HL-60/S4 treated with phorbol 12-myristate 13-acetate at 8.2 ng/mL for 4 days and 3 days (cell line): ENCODE results near the gene HEMGN.
"Not testable (repeated sequence)": the region's sequence is repeated elsewhere in the genome, so short reads cannot be mapped to it uniquely, and the experiment has no call there.

ENCODE experiments used
- in situ Hi-C: fragments of 300-500 bp; cut with MboI; formaldehyde crosslinking; loops from 2 replicates; pipeline ENCODE4 v1.15.0; 2022; ENCODE audit warnings: low sequenced_read_pairs

The HEMGN gene, protein sequence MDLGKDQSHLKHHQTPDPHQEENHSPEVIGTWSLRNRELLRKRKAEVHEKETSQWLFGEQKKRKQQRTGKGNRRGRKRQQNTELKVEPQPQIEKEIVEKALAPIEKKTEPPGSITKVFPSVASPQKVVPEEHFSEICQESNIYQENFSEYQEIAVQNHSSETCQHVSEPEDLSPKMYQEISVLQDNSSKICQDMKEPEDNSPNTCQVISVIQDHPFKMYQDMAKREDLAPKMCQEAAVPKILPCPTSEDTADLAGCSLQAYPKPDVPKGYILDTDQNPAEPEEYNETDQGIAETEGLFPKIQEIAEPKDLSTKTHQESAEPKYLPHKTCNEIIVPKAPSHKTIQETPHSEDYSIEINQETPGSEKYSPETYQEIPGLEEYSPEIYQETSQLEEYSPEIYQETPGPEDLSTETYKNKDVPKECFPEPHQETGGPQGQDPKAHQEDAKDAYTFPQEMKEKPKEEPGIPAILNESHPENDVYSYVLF

DNA sequence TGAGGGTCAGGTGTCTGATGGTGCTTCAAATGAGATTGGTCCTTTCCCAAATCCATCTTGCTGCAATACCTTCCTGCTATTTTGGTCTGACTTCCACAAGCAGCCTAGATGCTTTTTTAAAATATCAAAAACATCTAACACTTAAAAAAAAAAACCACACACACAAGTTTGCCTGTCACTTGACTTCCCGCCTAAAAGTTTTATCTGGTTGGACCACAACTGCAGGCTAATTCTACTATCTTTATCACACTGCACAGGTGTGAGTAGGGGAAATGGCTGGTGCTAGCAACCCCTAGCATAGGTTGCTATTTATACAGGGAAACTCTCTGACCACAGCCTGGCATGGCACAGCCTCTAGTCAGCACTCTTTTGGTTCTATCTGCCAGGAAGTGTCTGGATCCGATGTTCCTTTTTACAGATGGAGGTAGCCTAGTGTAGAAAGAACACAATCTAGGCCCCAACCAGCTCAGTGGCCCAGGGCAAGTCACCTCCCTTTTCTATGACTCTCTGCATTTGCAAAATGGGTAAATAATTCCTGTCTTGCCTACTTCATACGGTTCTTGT, at the start of gene HEMGN:
Gene HEMGN, minus strand, starts transcription at position 92 of the 564 bp plus-strand sequence. Its CDS starts 36 bp downstream, at position 56.
- in situ Hi-C loops: no loop called here

DNA sequence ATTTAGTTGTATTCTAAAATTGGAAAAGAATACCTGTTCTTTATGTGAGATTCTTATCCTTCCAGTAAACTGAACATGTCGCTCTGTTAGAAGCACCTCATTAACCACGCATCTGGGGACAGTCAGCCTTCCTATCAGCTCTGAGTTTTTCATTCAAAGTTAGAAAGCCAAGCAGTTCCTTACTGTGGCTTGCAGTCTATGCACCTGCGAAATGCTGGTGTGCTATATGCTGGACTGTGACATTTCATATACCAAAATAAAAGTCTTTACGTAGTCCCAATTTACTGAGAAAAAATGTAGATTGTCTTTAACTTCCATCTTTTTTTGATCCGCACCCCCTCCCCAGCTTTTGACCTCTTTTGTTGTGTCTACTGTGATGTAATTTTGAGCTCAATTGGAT, 49.5 kb upstream of the HEMGN start:
- in situ Hi-C loops: no loop called here

DNA sequence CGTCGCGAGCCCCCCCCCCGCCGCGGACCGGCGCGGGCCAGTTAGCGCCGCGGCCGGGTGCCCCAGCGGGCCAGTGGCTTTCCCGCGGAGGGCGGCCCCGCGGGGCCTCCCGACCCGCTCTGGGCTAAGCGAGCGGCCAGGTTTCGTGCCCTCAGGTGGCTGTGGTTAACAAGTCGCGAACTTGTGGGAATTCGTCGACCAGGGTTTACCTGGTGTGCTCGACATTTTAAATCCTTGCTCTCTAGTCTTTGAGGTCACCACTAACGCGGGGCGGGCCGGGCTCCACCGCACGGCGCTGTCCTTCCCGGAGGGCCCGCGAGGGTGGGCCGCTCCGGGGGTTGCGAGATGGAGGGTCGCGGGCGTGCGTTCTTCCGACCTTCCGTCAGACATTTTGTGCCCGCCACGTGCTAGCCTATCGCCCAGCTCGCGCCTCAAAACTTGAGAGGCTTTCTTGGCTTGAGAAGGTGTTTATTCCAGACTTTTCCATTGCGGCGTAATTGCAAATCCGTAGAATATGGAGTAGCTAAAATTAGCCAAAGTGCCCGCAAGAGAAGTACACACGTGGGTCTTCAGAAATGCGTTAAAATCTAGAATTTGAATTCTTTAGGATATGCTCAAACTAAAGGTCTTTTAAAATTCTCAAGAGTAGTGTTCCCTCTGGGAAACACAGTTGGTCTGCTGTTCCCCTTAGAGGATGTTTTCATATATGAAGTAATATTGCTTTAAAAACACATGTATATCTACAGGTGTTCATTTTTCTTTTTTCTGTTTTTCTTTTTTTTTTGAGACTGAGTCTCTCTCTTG, 47.3 kb upstream of the HEMGN start:
- in situ Hi-C loops: no loop called here

DNA sequence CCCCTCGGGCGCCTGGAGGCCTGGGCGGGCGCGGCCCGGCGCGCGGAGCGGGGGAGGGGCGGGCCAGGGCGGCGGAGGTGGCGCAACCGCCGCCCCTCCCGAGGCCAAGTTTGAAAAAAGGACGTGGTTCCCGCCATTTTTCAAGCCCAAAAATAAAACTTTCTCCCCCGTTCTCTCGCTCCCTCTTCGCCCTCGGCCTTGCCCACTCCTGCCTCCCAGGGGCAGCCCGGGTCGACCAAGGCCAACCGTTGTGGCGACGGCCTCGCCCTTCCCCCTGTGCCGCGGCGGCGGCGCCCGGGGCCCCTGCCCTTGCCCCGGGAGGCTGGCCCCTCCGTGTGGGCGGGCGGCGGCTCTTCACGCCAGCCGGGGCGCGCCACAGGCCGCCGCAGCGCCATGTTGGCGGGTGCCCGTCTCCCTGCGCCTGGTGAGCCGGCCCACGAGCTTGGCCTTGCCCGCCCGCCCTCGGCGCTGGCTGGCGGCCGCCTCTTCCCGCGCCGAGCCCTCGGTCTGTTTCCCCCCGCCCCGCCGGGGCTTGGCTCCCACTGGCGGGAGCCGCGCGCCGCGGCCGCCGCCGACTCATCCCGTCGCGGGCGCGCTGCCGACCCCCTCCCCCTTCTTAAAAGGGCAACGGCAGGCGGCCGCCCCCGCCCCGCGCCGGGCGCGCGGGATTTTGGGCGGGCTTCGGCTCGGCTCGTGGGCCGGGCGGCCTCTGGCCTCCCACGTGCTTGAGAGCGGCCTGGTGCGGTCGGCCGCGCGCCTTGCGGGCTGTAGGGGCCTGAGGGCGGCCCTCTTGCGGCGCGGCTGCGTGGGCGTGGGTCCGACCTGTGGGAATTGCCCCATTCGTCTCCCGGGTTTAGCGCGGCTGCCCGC, 46.5 kb upstream of the HEMGN start:
- in situ Hi-C loops: no loop called here

DNA sequence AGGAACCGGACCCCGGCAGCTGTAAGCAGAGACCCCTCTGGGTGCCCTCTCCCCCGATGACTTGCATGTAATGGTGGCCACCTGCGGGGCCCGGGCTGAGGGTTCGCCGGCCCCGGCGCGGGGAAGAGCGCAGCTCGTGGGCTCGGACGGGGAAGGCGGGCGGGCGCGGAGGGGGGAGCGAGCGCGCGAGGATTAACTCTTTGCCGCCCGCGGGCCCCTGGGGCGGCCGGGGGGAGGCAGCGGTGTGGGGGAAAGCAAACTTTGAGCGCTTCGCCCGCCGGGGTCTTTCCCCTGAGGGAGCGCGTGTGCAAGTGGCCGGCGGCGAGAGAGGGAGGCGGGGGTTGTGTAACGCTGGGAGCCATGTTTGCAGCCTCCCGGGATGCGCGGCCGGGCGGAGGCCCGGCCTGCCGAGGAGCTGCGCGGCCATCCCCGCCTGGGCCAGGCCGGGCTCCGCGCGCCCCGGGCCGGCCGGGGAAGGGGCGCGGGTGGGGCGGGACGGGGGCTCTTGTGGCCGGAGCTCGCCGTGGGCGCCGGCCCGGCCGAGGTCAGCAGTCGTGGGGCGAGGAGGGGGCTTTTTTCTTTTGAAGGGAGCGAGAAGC, 45.7 kb upstream of the HEMGN start:
- in situ Hi-C loops: no loop called here

DNA sequence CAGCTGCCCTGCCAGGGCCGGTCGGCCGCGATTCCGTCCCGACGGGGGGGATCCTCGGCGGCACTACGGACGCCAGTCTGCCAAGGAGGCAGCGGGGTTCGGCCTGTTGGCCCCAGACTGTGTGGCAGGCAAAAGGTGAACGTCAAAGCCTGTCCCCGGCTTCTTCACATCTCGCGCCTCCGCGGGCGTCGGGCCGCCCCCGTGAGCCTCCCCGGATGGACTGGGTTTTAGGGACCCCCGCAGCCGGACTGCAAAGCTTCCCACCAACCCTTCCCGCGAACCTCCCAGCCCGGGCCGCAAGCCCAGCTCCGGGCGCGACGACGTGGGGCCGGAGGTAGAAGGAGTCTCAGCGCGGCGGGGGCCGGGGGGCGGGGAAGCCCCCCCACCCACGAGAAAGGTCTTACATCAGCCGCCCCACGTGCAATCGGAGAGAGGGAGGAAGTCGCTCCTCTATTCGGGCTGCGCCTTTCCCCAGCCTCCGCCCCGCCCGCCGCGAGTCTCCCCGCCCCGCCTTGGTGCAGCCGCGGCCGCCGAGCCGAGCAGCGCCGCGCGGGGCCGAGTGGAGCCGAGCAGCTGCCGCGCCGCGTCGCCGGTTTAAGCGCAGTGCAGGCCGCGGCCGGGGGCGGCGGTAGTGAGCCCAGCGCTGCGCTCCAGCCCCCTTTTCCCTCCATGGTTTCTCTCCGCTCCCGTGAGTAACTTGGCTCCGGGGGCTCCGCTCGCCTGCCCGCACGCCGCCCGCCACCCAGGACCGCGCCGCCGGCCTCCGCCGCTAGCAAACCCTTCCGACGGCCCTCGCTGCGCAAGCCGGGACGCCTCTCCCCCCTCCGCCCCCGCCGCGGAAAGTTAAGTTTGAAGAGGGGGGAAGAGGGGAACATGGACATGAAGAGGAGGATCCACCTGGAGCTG, 45.0 kb upstream of the HEMGN start, which contains the start of gene ANP32B:
Gene ANP32B, plus strand, starts transcription at position 659 of the 906 bp plus-strand sequence. Its CDS starts 215 bp downstream, at position 874.
- in situ Hi-C loops: no loop called here

DNA sequence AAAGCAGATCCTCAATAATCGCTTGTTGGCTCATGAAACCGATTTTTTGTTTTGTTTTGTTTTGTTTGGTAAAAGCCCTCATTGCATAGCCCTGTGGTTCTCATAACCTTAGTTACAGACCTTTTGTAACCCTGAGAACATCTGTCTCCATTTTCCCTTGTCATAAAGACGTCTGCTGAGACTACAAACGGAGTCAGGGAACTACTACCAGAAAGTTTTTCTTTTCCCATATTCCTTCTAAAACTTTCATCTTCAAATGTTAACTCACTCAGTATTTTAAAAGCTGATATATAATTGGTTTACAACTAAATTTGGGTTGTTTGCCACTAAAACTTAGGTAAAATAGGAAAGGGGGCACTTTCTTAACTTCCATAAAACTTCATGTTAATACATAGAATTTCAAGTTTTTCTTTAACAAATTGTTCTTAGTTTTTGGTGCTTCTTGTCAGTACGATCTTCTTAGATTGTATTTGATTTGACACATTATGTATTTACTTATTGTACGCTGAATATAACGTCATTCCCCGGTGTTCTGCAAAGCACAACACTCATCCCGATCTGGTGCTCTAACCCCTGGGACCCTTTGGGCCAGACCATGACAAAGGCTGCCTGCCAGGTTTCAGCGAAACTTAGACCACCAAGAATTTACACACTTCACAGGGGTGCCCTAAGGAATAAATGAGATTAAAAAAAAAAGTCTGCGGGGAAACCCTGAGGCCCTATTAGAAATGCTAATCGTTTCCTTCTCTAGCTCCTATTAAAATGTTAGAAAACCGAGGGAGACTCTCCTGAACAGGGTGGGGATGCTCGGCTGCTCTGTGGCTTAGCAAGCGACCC, 44.1 kb upstream of the HEMGN start:
- in situ Hi-C loops: no loop called here

DNA sequence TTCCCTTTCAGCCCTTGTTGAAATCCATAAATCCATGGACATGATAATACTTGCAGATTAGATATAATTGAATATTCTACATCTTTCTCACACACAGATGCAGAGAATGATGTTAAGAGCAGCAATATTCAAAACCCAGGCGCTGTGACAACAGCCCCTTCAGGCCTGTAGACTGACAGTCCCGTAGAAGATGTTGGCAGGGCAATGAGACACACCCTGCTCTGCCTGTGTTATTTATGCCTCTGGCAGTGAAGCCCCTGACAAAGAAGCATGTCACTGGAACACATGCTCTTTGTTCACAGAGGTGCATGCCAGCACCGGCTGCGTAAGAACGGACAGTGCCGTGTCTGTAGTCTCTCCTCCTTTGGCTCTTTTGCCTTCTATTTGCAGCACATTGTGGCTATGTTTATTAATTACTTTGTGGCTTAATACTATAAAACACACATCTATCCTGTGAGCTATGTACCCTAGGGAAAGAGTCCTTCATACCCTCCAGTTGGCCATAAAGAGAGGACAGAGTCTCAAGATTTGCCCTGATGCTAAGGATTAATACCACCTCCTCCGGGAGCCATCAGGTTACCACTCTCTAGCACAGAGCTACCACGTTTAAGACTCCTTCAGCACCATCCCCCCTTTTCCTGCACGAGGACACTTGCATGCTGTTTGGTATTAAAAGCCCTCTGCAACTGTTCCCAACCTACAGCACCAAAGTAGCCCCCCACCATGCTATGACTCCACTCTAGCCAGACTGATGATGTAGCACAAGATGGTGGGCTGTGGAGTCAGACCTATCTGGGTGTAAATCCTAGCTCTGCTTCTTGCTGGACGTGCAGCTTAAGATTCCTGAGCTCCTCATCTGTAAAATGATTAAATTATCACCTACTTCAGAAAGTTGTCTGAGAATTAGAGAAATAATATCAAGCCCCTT, 43.2 kb upstream of the HEMGN start:
- in situ Hi-C loops: no loop called here

DNA sequence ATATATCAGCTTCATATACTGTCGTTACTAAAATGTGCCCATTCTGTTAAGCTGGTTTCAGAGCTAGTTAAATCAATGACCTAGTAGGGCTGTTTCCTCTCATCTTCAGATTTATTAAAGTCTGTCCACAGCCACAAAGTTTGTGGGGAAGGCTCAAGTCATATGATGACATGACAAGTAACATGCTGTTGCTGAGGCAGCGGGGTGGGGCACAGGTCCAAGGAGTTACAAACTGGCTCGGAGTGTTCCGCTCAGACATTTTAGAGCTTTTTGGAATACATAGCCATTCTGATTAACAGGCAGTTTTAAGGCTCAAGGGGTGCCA, 42.5 kb upstream of the HEMGN start:
- in situ Hi-C loops: no loop called here

DNA sequence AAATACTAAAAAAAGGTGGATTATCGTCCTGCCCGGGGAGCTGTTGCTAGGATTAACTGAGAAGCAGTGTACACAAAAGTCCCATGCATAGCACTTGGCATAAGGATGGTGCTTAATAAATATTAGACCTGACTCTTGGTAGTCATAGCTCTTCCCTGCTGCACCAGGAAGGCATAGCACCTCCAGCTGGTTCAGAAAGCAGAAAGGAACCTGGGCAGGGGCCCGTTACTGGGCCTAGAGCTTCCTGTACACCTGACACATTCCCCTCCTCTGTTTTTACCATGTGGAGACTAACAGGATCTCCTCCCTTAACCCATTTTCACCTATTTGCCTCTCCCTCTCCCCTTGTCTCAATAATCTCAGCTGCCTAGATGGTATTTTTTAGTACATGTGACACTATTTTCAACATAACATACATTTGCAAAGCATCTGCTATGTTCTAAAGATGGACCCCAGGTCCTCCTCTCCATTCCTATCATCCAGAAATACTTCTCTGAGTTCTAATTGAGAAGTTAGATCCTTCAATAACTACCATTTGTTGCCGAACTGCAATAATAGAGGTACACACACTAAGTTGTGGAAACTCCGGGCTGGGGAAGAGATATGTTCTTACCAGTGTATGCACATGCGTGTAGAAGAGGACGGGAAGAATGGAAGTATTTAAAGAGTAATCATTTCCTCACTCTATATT, 42.0 kb upstream of the HEMGN start:
- in situ Hi-C loops: no loop called here

DNA sequence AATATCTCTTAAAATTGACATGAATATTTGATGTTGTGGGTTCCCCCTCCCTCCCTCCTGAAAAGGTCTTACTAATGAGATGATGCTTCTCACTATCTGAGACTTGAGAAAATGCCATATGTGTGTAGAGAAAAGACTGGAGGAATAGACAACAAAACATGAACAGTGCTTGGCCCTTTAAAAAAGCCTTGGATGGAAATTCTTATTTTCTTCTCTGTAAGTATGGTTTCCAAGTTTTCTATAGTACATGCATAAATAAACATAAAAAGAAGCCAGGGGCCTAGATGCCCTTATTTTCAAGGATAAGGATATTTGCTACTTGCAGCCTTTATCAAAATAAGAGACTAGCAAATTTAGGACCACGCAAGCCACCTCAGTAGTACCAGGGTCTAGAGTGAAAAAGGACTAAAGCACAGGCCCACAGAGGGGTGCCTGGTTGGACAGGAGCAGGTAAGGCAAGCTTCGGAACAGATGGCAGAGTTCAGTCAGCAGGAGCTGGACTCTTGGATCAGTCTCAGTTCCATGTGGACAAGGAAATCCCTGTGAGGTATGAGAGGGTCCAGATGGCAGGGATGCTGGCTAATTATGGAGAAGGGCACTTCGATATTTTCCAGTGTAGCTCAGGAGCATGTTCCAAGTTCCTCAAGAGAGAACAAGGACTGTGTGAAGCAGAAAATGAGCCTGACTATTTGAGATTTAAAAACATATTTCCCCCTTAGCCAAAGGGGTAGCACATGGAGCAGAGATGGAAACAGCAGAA, 40.6 kb upstream of the HEMGN start:
- in situ Hi-C loops: no loop called here

DNA sequence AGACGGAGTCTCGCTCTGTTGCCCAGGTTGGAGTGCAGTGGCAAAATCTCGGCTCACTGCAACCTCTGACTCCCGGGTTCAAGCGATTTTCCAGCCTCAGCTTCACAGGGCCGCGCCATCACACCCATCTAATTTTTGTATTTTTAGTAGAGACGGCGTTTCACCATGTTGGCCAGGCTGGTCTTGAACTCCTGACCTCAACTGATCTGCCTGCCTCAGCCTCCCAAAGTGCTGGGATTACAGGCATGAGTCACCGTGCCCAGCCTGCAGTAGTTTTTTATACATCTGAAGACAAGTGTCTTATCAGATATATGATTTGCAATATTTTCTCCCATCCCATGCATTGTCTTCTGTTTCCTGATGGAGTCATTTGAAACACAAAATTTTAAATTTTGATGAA, 38.7 kb upstream of the HEMGN start:
- in situ Hi-C loops: not testable (repeated sequence)

DNA sequence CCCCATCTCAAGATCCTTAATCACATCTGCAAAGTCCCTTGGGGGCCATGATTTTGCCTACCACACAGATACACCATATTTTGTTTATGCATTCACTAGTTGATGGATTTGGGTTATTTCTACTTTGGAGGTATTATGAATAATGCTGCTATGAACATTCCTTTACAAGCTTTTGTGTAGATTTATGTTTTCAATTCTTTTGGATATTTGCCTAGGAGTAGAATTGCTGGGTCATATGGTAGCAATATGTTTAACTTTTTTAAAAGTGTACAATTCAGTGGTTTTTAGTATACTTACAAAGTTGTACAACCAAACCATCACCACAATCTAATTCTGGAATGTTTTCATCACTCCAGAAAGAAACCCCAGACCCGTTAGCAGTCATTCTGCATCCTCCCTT, 37.4 kb upstream of the HEMGN start:
- in situ Hi-C loops: no loop called here

DNA sequence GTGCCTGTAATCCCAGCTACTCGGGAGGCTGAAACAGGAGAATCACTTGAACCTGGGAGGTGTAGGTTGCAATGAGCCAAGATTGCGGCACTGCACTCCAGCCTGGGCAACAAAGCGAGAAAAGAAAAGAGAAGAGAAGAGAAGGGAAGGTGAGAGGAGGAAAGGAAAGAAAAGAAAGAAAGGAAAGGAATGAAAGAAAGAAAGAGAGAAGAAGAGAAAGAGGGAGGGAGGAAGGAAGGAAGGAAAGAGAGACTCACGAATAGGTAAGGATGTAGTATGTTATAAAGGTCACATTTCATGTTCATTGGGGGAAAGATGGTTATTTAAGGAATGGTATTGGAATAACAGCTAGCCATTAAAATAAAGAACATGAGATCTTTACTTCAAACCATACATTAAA, 34.8 kb upstream of the HEMGN start:
- in situ Hi-C loops: no loop called here

DNA sequence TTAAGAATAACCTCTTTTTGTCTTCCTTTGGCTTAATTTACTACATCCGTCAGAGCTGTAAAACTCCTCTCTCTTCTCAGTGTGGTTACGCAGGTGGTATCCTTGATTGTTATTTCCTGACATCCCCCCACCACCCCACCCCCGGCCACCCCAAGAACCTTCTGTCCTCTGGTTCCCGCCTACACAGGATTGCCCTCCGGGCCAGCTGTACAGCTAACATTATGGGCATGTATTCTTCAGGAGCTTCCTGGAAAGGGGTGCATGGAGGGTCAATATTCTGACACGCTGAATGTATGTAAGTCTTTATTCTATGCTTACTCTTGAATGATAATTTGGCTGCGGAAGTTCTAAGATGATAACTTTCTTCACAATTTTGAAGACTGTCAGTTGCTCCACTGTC, 32.2 kb upstream of the HEMGN start:
- in situ Hi-C loops: no loop called here

DNA sequence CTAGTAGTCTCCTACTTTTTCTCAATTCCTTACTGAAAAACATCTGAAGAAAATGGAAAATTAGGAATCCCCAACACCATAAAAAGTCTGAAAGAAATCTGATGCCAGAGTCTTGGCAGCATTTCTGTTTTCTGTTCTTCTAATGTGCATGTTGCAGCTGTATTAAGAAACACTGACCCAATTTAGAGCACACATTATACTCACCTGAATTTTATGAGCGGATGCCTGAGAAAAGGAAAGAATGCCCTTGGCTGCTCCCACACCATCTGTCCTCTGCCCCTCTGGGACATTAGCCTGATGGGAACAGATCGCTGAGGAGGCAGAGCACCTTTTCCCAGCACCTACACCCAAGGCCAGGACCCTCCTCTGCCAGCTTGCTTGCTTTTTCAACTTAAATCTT, 31.0 kb upstream of the HEMGN start:
- in situ Hi-C loops: no loop called here
